ENCODE measurements around the gene HSBP1.

The HSBP1 gene

GRCh38 chr16:83813823-83814658 lies 6.3 kb downstream of the HSBP1 start:
- no peak for TF ChIP-seq TOX (CRISPR knock-in tag; IDR thresholded peaks at IDR 0.05; ENCODE audit: borderline replicate concordance)
- TF ChIP-seq GLIS3 (CRISPR knock-in tag; IDR thresholded peaks at IDR 0.05) = no peak
- TF ChIP-seq ESRRG (CRISPR knock-in tag; IDR thresholded peaks at IDR 0.05) = no peak
- TF ChIP-seq CSRNP3 (CRISPR knock-in tag; IDR thresholded peaks at IDR 0.05) = no peak
- TF ChIP-seq BACH2 (CRISPR knock-in tag; IDR thresholded peaks at IDR 0.05; ENCODE audit: borderline replicate concordance) = no peak
- no peak for TF ChIP-seq CREB5 (CRISPR knock-in tag; IDR thresholded peaks at IDR 0.05; ENCODE audit: low read depth)
- TF ChIP-seq ZNF70 (CRISPR knock-in tag; IDR thresholded peaks at IDR 0.05) = no peak
- no peak for TF ChIP-seq TSHZ2 (CRISPR knock-in tag; IDR thresholded peaks at IDR 0.05)
- no peak for TF ChIP-seq ZFP30 (CRISPR knock-in tag; IDR thresholded peaks at IDR 0.05)
- peak; percentile 83 for ATAC-seq

- TF ChIP-seq BACH2 (CRISPR knock-in tag; IDR thresholded peaks at IDR 0.05; ENCODE audit: borderline replicate concordance) (no peak), ZFP3 (CRISPR knock-in tag; IDR thresholded peaks at IDR 0.05) (no peak), PATZ1 (CRISPR knock-in tag; IDR thresholded peaks at IDR 0.05; ENCODE audit: borderline replicate concordance) (no peak), CSRNP3 (CRISPR knock-in tag; IDR thresholded peaks at IDR 0.05) (no peak), POU6F1 (CRISPR knock-in tag; IDR thresholded peaks at IDR 0.05; ENCODE audit: borderline replicate concordance, low read depth) (no peak), ZNF8 (CRISPR knock-in tag; IDR thresholded peaks at IDR 0.05) (no peak), TOX (CRISPR knock-in tag; IDR thresholded peaks at IDR 0.05; ENCODE audit: borderline replicate concordance) (no peak), RARB (CRISPR knock-in tag; IDR thresholded peaks at IDR 0.05) (no peak), ZFP30 (CRISPR knock-in tag; IDR thresholded peaks at IDR 0.05) (no peak), TSHZ2 (CRISPR knock-in tag; IDR thresholded peaks at IDR 0.05) (no peak), CREB5 (CRISPR knock-in tag; IDR thresholded peaks at IDR 0.05; ENCODE audit: low read depth) (no peak), ZNF565 (CRISPR knock-in tag; conservative IDR thresholded peaks at IDR 0.05; ENCODE audit: low read depth) (no peak), PPARA (CRISPR knock-in tag; IDR thresholded peaks at IDR 0.05; ENCODE audit: borderline replicate concordance) (no peak), ZNF70 (CRISPR knock-in tag; IDR thresholded peaks at IDR 0.05) (no peak), TCF4 (CRISPR knock-in tag; IDR thresholded peaks at IDR 0.05; ENCODE audit: borderline replicate concordance) (no peak), GLIS3 (CRISPR knock-in tag; IDR thresholded peaks at IDR 0.05) (no peak), ESRRG (CRISPR knock-in tag; IDR thresholded peaks at IDR 0.05) (no peak), SNAI2 (CRISPR knock-in tag; IDR thresholded peaks at IDR 0.05) (no peak)
- ATAC-seq = peak; percentile 45
Observed at GRCh38 chr16:83814659-83814985, 6.8 kb downstream of the HSBP1 start.

Measured in SK-N-SH treated with all-trans-retinoic acid at 6 μM for 48 hours (cell line).